Lower leg skin (tissue), 3 donors: Measurements from ENCODE around the gene UHRF1.

ENCODE experiments used
- POLR2A ChIP-seq, 2 donors: fragments of 450-650 bp; IDR thresholded peaks; one replicate each; pipeline ENCODE4 v1.6.1; 2016 to 2017; ENCODE audit warnings: antibody characterized with exemption in 2 of 2, mild to moderate bottlenecking in 1 of 2, moderate library complexity in 1 of 2
- TF ChIP-seq, protein P1 (sequence below), 3 donors: fragments of 450-650 bp; IDR thresholded peaks; one replicate each; pipeline ENCODE4 v1.5.1; 2016; ENCODE audit warnings: antibody characterized with exemption in 3 of 3, mild to moderate bottlenecking in 3 of 3, moderate library complexity in 2 of 3

DNA sequence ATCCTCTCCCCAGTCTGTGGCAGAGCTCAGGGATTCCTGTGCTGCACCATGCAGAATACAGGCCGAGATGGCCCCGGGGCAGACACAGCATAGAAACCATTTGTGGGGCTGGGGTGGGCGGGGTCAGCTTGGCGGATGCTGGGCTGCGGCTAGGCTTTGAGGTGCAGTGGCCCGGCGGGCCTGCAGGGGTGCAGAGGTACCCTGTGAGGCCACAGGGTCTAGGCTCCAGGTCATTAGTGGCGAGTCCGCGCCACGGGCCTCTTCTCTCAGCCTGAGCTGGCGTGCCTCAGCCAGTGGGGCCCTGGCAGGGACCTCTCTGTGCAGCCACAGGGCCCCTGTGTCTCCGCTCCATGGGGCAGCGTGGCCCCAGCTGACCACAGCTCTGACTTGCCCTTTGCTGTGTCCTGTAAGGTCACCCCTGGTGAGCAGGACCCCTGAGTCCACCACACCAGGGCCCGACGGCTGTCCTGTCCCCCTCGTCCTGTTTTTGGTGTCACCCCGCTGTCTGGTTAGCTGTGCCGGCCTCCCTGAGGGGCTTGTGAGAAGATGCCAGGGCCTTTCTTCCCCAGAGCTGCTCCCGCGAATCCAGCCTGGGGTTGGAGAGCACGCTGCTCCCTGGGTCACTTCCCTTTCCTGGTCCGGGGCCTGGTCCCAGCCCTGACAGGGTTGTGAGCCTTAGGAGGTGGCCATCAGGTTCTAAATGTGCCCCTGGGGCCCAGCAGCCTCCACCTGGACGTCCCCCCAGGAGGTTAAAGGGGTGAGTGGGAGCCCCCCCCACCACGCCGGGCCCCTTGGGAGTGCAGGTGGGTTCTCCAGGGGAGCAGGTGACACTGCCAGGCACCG lies 71.8 kb downstream of the UHRF1 start:
- no peak for TF ChIP-seq POLR2A (IDR thresholded peaks at IDR 0.05)
- TF ChIP-seq, protein P1, sequence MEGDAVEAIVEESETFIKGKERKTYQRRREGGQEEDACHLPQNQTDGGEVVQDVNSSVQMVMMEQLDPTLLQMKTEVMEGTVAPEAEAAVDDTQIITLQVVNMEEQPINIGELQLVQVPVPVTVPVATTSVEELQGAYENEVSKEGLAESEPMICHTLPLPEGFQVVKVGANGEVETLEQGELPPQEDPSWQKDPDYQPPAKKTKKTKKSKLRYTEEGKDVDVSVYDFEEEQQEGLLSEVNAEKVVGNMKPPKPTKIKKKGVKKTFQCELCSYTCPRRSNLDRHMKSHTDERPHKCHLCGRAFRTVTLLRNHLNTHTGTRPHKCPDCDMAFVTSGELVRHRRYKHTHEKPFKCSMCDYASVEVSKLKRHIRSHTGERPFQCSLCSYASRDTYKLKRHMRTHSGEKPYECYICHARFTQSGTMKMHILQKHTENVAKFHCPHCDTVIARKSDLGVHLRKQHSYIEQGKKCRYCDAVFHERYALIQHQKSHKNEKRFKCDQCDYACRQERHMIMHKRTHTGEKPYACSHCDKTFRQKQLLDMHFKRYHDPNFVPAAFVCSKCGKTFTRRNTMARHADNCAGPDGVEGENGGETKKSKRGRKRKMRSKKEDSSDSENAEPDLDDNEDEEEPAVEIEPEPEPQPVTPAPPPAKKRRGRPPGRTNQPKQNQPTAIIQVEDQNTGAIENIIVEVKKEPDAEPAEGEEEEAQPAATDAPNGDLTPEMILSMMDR (IDR thresholded peaks at IDR 0.05) = no peak
